T follicular helper cell (primary cell): ENCODE measurements around the gene RIPPLY3.

ENCODE experiments used
- DNase-seq: peaks from one replicate; pipeline ENCODE4 v3.0.0-alpha.2; 2020; ENCODE audit warnings: low read depth

Gene RIPPLY3

GRCh38 chr21:37061926-37062592 is 55.6 kb downstream of the RIPPLY3 start:
- DNase-seq: no peak

GRCh38 chr21:37062593-37062935 is 56.1 kb downstream of the RIPPLY3 start:
- DNase-seq: no peak

DNA sequence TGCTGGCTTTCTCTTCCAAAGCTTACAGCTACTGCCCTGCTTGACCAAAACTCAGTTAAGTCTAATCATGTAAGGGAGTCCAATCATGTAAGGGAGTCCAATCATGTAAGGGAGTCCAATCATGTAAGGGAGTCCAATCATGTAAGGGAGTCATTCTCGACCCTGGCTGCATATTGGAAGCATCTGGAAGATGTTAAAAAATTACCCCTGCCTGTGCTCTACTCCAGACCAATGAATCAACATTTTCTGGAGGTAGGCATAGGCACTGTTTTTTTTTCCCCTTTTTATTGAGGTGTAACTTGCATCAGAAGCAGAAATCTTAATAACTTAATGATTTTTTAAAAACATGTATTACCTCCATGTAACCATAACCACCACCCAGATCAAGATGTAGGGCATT is 56.9 kb downstream of the RIPPLY3 start:
- no peak for DNase-seq

- no peak for DNase-seq
These were observed 58.3 kb downstream of the RIPPLY3 start for GRCh38 chr21:37064841-37065240.

- DNase-seq: no peak
These were observed 59.2 kb downstream of the RIPPLY3 start for GRCh38 chr21:37065561-37066177.
